Measurements from ENCODE around the gene TMEM184A.
A peak's percentile ranks its signal among the peaks of the same experiment; 100 is the strongest.

TMEM184A gene

DNA sequence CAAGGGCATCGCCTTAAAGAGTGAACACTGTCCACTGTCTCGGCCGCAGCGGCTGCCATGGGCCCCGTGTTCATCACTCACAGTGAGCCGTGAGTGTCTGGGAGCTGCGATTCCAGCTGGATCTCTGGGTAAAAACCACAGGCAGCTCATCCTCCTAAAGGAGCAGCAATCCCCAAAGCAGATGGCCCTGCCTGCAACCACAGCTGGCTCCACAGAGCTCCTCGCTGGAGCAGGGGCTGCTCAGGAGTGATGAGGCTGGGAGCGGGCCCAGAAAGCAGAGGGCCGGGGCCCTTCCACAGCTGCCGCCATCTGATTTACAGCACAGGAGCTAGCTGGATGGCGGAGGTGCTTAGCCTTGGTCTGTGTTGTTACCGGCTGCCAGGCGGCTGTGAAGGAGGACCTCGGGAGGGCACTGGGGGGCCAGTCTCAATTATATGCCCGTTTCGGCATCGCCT is 6.6 kb upstream of the TMEM184A start:
- TF ChIP-seq TEAD4 (IDR thresholded peaks at IDR 0.05), result no peak
- TF ChIP-seq YY1 (IDR thresholded peaks at IDR 0.05; ENCODE audit: low read depth), result no peak
- TF ChIP-seq EP300 (IDR thresholded peaks at IDR 0.05; ENCODE audit: borderline replicate concordance), result no peak
- TF ChIP-seq RAD21 (IDR thresholded peaks at IDR 0.05; ENCODE audit: low read depth), result no peak
- no peak for TF ChIP-seq EGR1 (IDR thresholded peaks at IDR 0.05)
- TF ChIP-seq MAX (IDR thresholded peaks at IDR 0.05), result no peak

DNA sequence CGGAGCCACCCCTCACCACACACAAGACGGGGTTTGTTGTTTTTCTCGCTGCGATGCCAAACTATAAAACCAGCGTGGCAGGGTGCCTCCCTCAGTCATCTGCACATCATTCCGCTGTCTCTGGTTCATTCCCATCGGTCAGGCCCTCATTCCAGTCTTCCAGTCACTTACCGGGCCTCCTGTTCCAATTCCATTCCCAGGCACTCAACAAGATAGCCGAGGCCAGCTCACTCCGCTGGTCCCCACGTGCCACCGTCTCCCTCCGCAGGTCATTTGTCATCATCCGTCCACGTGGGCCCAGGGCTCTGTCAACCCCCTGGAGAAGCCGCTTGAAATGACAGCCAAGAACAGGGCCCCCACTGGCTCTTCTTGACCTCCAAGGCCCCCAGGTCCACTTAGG is 6.1 kb upstream of the TMEM184A start:
- TF ChIP-seq REST (IDR thresholded peaks at IDR 0.05; ENCODE audit: low read depth) (no peak), EP300 (IDR thresholded peaks at IDR 0.05; ENCODE audit: borderline replicate concordance) (no peak), TAF1 (IDR thresholded peaks at IDR 0.05; ENCODE audit: low read depth) (no peak), NFIC (IDR thresholded peaks at IDR 0.05) (no peak), TCF12 (IDR thresholded peaks at IDR 0.05; ENCODE audit: low read depth) (no peak), MAX (IDR thresholded peaks at IDR 0.05) (no peak), CEBPB (IDR thresholded peaks at IDR 0.05) (no peak), CREB1 (IDR thresholded peaks at IDR 0.05; ENCODE audit: low read depth) (no peak), RAD21 (IDR thresholded peaks at IDR 0.05; ENCODE audit: low read depth) (no peak), YY1 (IDR thresholded peaks at IDR 0.05; ENCODE audit: low read depth) (no peak), FOXM1 (IDR thresholded peaks at IDR 0.05; ENCODE audit: borderline replicate concordance, low read depth) (no peak), TEAD4 (IDR thresholded peaks at IDR 0.05) (no peak), EGR1 (IDR thresholded peaks at IDR 0.05) (no peak), ZBTB7A (IDR thresholded peaks at IDR 0.05; ENCODE audit: low read depth) (no peak), USF1 (IDR thresholded peaks at IDR 0.05) (no peak)

DNA sequence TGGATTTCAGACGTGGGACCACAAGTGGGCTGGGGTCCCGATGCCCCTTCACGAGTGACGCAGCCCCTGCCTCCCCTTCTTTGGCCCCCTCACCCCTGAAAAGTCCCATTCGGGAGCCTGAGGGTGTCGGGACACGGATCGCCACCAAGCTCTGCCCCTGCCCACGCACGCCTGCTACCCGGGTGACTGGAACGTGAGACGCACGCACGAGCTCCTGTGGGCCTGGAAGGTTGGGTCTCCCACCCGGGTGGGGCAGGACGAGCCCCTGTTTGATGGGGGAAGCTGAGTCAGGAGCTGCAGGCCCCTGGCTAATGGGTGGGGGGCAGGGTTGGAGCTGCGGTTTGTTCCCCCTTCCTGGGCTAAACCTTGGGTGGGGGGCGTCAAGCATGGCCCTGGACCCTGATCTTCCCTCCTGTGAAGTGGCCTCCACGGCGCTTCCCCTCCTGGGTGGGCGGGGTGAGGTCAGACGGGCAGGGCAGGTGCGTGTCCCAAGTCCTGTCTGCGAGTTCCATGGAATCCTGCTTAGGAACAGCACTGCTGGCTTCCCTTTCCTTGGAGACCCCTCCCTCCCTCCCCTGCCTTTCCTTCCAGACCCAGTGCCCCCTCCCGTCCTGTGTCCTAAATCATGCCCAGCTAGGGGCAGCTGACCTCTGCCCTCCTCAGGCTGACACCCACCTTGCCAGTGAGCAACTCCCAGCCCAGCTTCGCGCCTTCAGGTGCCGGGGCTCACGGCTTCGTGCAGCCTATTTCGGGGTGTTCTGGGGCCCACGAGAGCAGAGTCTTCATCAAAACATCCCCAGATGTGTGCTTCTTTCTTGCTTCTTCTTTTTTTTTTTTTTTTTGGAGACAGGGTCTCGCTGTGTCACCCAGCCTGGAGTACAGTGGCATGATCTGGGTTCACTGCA is 5.3 kb upstream of the TMEM184A start:
- TF ChIP-seq YY1 (IDR thresholded peaks at IDR 0.05; ENCODE audit: low read depth) (no peak), CREB1 (IDR thresholded peaks at IDR 0.05; ENCODE audit: low read depth) (no peak), TCF12 (IDR thresholded peaks at IDR 0.05; ENCODE audit: low read depth) (no peak), NFIC (IDR thresholded peaks at IDR 0.05) (no peak), EP300 (IDR thresholded peaks at IDR 0.05; ENCODE audit: borderline replicate concordance) (no peak)

- TF ChIP-seq RAD21 (IDR thresholded peaks at IDR 0.05; ENCODE audit: low read depth) (no peak), EGR1 (IDR thresholded peaks at IDR 0.05) (peak; percentile 63; the same call in 1 of the 2 replicates)
Measured at GRCh38 chr7:1560620-1561031, 4.6 kb upstream of the TMEM184A start.

GRCh38 chr7:1559626-1560590 is 3.9 kb upstream of the TMEM184A start:
- TF ChIP-seq REST (IDR thresholded peaks at IDR 0.05; ENCODE audit: low read depth) (no peak), ZBTB7A (IDR thresholded peaks at IDR 0.05; ENCODE audit: low read depth) (0 out of 2 replicates have a peak, but pooled peaks have one; percentile 1), CREB1 (IDR thresholded peaks at IDR 0.05; ENCODE audit: low read depth) (no peak), NFIC (IDR thresholded peaks at IDR 0.05) (no peak)

Data from Ishikawa (cell line).